A549 treated with CORT108297 at 1 μM for 4 hours (cell line): ENCODE measurements around the gene ANTKMT. TPM values are rescaled to one million over a fixed set of nuclear protein-coding genes. Genes with fewer than 3 reads are reported as not detected.

Source experiments
- total RNA-seq: library from RNA; stranded (reverse); fragments of 200-300 nt; extraction: Qiagen RNA extraction; gene quantifications from 5 replicates; pipeline ENCODE4 v1.2.3, GENCODE V29; 2022

Gene ANTKMT
- total RNA-seq = 27.8 to 63.8 TPM (median 62.1 TPM) in 5 replicates

GRCh38 chr16:720990-721764, at the start of gene ANTKMT:
Gene ANTKMT, plus strand, starts transcription at chr16:721146. Its CDS starts 129 bp downstream, at chr16:721275.

GRCh38 chr16:674968-675883, 45.7 kb upstream of the ANTKMT start, which contains the start of gene RHBDL1:
Gene RHBDL1, plus strand, starts transcription at chr16:675671. Its CDS starts 120 bp downstream, at chr16:675791.

GRCh38 chr16:679814-680624, 40.9 kb upstream of the ANTKMT start, which contains the start of gene STUB1:
Gene STUB1, plus strand, starts transcription at chr16:680410. Its CDS starts 116 bp downstream, at chr16:680526.

GRCh38 chr16:684071-684794, 36.7 kb upstream of the ANTKMT start, which contains the start of gene JMJD8:
Gene JMJD8, minus strand, starts transcription at chr16:684334. Its CDS starts 15 bp downstream, at chr16:684319.

GRCh38 chr16:705431-706188, 15.3 kb upstream of the ANTKMT start, which contains the start of gene FBXL16:
Gene FBXL16, minus strand, starts transcription at chr16:705801. Its CDS starts 8,396 bp downstream, at chr16:697405.

GRCh38 chr16:714558-715476, 6.1 kb upstream of the ANTKMT start, which contains the start of gene METRN:
Gene METRN, plus strand, starts transcription at chr16:715118. Its CDS starts 172 bp downstream, at chr16:715290.

GRCh38 chr16:726438-727290, 5.7 kb downstream of the ANTKMT start, which contains the start of the genes CCDC78 and HAGHL:
Gene CCDC78, minus strand, starts transcription at chr16:726443. Its CDS starts 76 bp downstream, at chr16:726367.
Gene HAGHL, plus strand, starts transcription at chr16:727106. Its CDS starts 404 bp downstream, at chr16:727510.

GRCh38 chr16:740764-741505, 20.0 kb downstream of the ANTKMT start, which contains the start of gene CIAO3:
Gene CIAO3, minus strand, starts transcription at chr16:740997. Its CDS starts 12 bp downstream, at chr16:740985.

GRCh38 chr16:760545-761343, 39.8 kb downstream of the ANTKMT start, which contains the start of gene MSLN:
Gene MSLN, plus strand, starts transcription at chr16:760734. Its CDS starts 1,947 bp downstream, at chr16:762681.

Other genes with a start within 250 kb of the ANTKMT start
- 43.1 to 85.3 TPM (median 79.8 TPM) in 5 replicates for gene CAPN15, start 193.4 kb upstream of the ANTKMT start, total RNA-seq
- 0.11 to 0.21 TPM (median 0.16 TPM) in 5 replicates for gene PRR35, start 160.8 kb upstream of the ANTKMT start, total RNA-seq
- 0.18 to 0.31 TPM (median 0.23 TPM) in 5 replicates for gene NHLRC4, start 154.1 kb upstream of the ANTKMT start, total RNA-seq
- gene PIGQ, start 151.2 kb upstream of the ANTKMT start, total RNA-seq = 29.7 to 46.5 TPM (median 42.0 TPM) in 5 replicates
- 13.6 to 21.0 TPM (median 19.8 TPM) in 5 replicates for gene RAB40C, start 131.1 kb upstream of the ANTKMT start, total RNA-seq
- 0.10 to 0.22 TPM (median 0.17 TPM) in 5 replicates for gene WFIKKN1, start 90.2 kb upstream of the ANTKMT start, total RNA-seq
- gene METTL26, start 84.8 kb upstream of the ANTKMT start, total RNA-seq = 80.2 to 152 TPM (median 145 TPM) in 5 replicates
- 18.9 to 46.8 TPM (median 43.8 TPM) in 5 replicates for gene MCRIP2, start 79.3 kb upstream of the ANTKMT start, total RNA-seq
- 15.6 to 33.0 TPM (median 31.9 TPM) in 5 replicates for gene WDR90, start 71.8 kb upstream of the ANTKMT start, total RNA-seq
- 60.9 to 107 TPM (median 100 TPM) in 5 replicates for gene RHOT2, start 53.0 kb upstream of the ANTKMT start, total RNA-seq
- gene RHBDL1, start 45.5 kb upstream of the ANTKMT start, total RNA-seq = 0.35 to 2.0 TPM (median 1.6 TPM) in 5 replicates
- 81.2 to 132 TPM (median 119 TPM) in 5 replicates for gene STUB1, start 40.7 kb upstream of the ANTKMT start, total RNA-seq
- 59.4 to 85.3 TPM (median 82.4 TPM) in 5 replicates for gene JMJD8, start 36.8 kb upstream of the ANTKMT start, total RNA-seq
- 4.4 to 6.5 TPM (median 6.0 TPM) in 5 replicates for gene WDR24, start 30.7 kb upstream of the ANTKMT start, total RNA-seq
- 2.7 to 5.7 TPM (median 5.3 TPM) in 5 replicates for gene FBXL16, start 15.3 kb upstream of the ANTKMT start, total RNA-seq
- 68.1 to 229 TPM (median 214 TPM) in 5 replicates for gene METRN, start 6.0 kb upstream of the ANTKMT start, total RNA-seq
- gene CCDC78, start 5.3 kb downstream of the ANTKMT start, total RNA-seq = 3.5 to 7.1 TPM (median 6.3 TPM) in 5 replicates
- gene HAGHL, start 6.0 kb downstream of the ANTKMT start, total RNA-seq = 13.9 to 21.0 TPM (median 20.3 TPM) in 5 replicates
- gene CIAO3, start 19.9 kb downstream of the ANTKMT start, total RNA-seq = 19.6 to 27.7 TPM (median 25.6 TPM) in 5 replicates
- 2.1 to 3.7 TPM (median 2.5 TPM) in 5 replicates for gene MSLN, start 39.6 kb downstream of the ANTKMT start, total RNA-seq
- gene RPUSD1, start 67.2 kb downstream of the ANTKMT start, total RNA-seq = 33.6 to 55.9 TPM (median 53.5 TPM) in 5 replicates
- gene CHTF18, start 67.5 kb downstream of the ANTKMT start, total RNA-seq = 15.9 to 33.5 TPM (median 29.7 TPM) in 5 replicates
- not detected in 5 replicates for gene GNG13, start 79.6 kb downstream of the ANTKMT start, total RNA-seq
- 7.6 to 11.4 TPM (median 9.1 TPM) in 5 replicates for gene LMF1, start 249.8 kb downstream of the ANTKMT start, total RNA-seq